Measurements from ENCODE around the gene SLC10A1.

GRCh38 chr14:69776875-69777453, 20.1 kb downstream of the SLC10A1 start:
- TF ChIP-seq CTCF (IDR thresholded peaks at IDR 0.05) = no peak
- TF ChIP-seq POLR2AphosphoS5 (IDR thresholded peaks at IDR 0.05) = no peak

Data from prostate gland (tissue), 2 donors.